Uterus (tissue), 4 donors: Measurements from ENCODE around the gene ELF5. TPM values are rescaled to one million over a fixed set of nuclear protein-coding genes. Genes with fewer than 3 reads are reported as not detected.

Experiments
- DNase-seq, 2 donors: peaks; one replicate each; pipeline ENCODE4 v3.0.0-alpha.2; 2019 to 2020
- H3K27ac ChIP-seq, 2 donors: fragments of 200-600 bp; sonication (generic); 1 replicate in 1 of 2; 2 replicates in 1 of 2; pipeline ENCODE4 v1.5.1; 2016 to 2018
- H3K27me3 ChIP-seq, 2 donors: fragments of 200-600 bp; sonication (generic); one replicate each; pipeline ENCODE4 v1.5.1; 2018 to 2019; ENCODE audit warnings: control low read depth in 1 of 2
- H3K36me3 ChIP-seq, 2 donors: fragments of 200-600 bp; sonication (generic); one replicate each; pipeline ENCODE4 v1.5.1; 2019; ENCODE audit warnings: control low read depth in 1 of 2
- H3K4me1 ChIP-seq, 2 donors: fragments of 200-600 bp; sonication (generic); one replicate each; pipeline ENCODE4 v1.5.1; 2018 to 2019; ENCODE audit warnings: control low read depth in 1 of 2
- H3K4me3 ChIP-seq, 2 donors: fragments of 200-600 bp; sonication (generic); 1 replicate in 1 of 2; 2 replicates in 1 of 2; pipeline ENCODE4 v1.5.1; 2018 to 2019; ENCODE audit warnings: mild to moderate bottlenecking in 1 of 2
- H3K9me3 ChIP-seq, 2 donors: fragments of 200-600 bp; sonication (generic); one replicate each; pipeline ENCODE4 v1.5.1; 2019; ENCODE audit warnings: control low read depth in 1 of 2
- CTCF ChIP-seq, 4 experiments: fragments of 200-600 bp in 2 of 4; fragments of 450-650 bp in 2 of 4; sonication (generic) in 2 of 4; IDR thresholded peaks; one replicate each; pipeline ENCODE4 v1.5.1; 2016 to 2019; ENCODE audit warnings: antibody characterized with exemption in 4 of 4, mild to moderate bottlenecking in 2 of 4, moderate library complexity in 1 of 4
- POLR2A ChIP-seq, 2 donors: fragments of 450-650 bp; IDR thresholded peaks; one replicate each; pipeline ENCODE4 v1.6.1; 2016; ENCODE audit warnings: antibody characterized with exemption in 2 of 2, mild to moderate bottlenecking in 1 of 2, moderate library complexity in 1 of 2
- intact Hi-C: fragments of 100-400 bp; cut with DNase I; formaldehyde crosslinking; loops from one replicate; pipeline ENCODE4 v1.15.1; 2023; ENCODE audit warnings: low total_unique reads
- total RNA-seq, 4 donors: library from RNA; depleted of rRNA in 3 of 4; stranded (reverse); fragments of >200 nt in 3 of 4; gene quantifications; one replicate each; pipeline versions ENCODE4 v1.1.0 to v1.2.4, GENCODE V29; 2014 to 2023
- donor health status: DM: yes; HTN: yes; CAD: no.

The ELF5 gene
- total RNA-seq, 4 donors from 2014 or later = not detected

DNA sequence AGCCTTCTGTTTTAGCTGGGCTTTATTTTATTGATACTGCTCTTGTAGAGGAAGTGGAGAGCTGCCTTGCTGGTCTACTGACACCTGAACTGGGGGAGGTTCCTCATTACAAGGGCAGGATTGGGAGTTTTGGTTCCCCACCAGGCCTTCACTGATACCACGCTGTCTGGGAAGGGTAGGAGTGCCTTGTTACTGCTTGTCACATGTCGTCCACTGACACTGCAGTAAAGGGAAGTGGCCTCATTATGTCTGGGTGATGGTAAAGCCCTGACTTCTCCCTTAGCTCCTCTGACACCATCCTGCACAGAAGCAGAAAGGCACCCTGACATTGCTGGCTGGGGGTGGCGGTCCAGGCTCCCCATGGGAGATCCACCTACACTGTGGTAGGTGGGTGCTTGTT is 38.7 kb upstream of the ELF5 start:
- H3K9me3 ChIP-seq = no peaks in the 10 kb centered on the region
- H3K27me3 ChIP-seq = no peaks in the 10 kb centered on the region
- DNase-seq = no peak
- no peaks in the 10 kb centered on the region for H3K36me3 ChIP-seq
- no peaks in the 10 kb centered on the region for H3K4me1 ChIP-seq
- no peak overlapping the region for H3K27ac ChIP-seq
- intact Hi-C loops = no loop called here
- H3K4me3 ChIP-seq = no peak overlapping the region
- no peak for TF ChIP-seq CTCF (IDR thresholded peaks at IDR 0.05)
- TF ChIP-seq POLR2A (IDR thresholded peaks at IDR 0.05) = no peak

DNA sequence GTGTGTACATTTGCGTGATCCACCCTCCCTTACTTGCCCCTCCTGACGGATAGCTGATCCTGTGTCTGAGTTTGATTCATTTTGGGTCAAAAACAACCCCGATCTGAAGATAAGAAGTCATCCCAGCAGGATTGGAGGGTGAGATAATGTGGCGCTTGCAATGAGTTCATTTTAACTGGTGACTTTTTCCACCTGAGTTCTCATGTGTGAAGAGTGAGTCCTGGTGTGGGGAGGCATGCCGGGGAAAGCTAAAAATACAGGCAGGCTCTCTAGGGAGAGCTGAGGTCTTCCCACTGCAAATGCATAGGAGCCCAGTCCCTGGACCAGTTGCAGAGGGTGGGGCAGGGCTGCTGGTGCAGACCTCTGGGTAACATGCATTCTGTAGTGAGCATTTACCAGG is 35.7 kb upstream of the ELF5 start:
- Histone ChIP-seq H3K4me1 (no peaks in the 10 kb centered on the region), H3K27ac (no peak overlapping the region), H3K4me3 (no peak overlapping the region), H3K36me3 (no peaks in the 10 kb centered on the region), H3K9me3 (no peaks in the 10 kb centered on the region), H3K27me3 (no peaks in the 10 kb centered on the region)
- no peak for DNase-seq
- intact Hi-C loops = no loop called here
- TF ChIP-seq POLR2A (IDR thresholded peaks at IDR 0.05) = no peak
- no peak for TF ChIP-seq CTCF (IDR thresholded peaks at IDR 0.05)

DNA sequence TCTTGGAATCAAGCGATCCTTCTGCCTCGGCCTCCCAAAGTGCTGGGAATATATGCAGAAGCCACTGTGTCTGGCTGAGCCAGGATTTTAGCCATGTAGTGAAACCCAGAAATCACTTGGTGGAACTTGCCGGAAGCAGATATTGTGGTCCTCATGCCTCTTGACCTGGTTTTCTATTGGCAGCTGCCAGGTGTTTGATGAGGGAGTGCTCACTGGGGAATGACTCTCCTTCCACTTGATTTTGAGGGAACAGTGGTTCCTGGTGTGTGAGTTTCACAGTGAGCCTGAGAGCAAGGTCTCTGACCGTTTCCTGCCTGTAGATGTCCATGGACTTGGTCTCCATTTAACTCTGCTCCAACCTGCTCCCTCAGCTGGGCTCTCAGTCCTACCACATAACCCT is 34.7 kb upstream of the ELF5 start:
- DNase-seq = no peak
- Histone ChIP-seq H3K4me3 (no peak overlapping the region), H3K27ac (no peak overlapping the region), H3K9me3 (no peaks in the 10 kb centered on the region), H3K4me1 (no peaks in the 10 kb centered on the region), H3K36me3 (no peaks in the 10 kb centered on the region), H3K27me3 (no peaks in the 10 kb centered on the region)
- TF ChIP-seq POLR2A (IDR thresholded peaks at IDR 0.05) (no peak), CTCF (IDR thresholded peaks at IDR 0.05) (no peak)
- intact Hi-C loops = no loop called here

DNA sequence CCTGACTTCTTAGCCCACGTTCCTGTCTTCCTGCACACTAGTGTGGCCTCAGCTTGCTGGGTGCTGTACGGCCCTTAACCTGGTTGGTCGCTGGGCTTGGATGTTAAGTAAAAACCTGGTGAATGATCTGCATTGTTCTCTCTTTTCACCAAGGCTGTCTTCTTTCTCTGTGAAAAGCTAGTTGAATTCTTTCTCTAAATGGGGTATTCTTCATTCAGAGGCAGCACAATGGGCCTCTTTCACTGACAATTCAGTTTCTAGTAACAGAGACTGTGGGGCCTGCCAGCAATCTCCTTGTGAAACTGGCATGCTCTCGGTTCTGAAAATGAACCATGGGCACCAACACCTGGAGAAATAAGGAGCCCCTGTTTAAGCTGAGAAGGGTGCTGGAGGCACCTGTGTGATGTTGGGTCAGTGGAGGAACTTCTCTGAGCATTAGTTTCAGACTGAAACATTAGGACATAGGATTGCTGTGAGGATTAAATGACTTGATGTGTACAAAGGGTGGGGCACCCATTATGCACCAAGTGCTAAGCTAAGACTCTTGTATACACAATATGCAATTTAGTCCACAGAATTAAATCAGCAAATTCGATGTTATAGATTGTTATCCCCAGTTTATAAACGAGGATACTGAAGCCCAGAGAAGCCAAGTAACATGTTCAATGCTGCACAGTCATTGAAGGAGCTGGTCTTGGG is 33.1 kb upstream of the ELF5 start:
- Histone ChIP-seq H3K4me1 (no peaks in the 10 kb centered on the region), H3K27ac (no peak overlapping the region), H3K27me3 (no peaks in the 10 kb centered on the region), H3K36me3 (no peaks in the 10 kb centered on the region), H3K4me3 (no peak overlapping the region), H3K9me3 (no peaks in the 10 kb centered on the region)
- intact Hi-C loops = no loop called here
- DNase-seq = no peak
- TF ChIP-seq POLR2A (IDR thresholded peaks at IDR 0.05) (no peak), CTCF (IDR thresholded peaks at IDR 0.05) (no peak)

GRCh38 chr11:34542089-34542488 is 28.5 kb upstream of the ELF5 start:
- intact Hi-C loops = no loop called here
- no peak overlapping the region for H3K27ac ChIP-seq
- H3K36me3 ChIP-seq = no peaks in the 10 kb centered on the region
- no peak overlapping the region for H3K4me3 ChIP-seq
- no peaks in the 10 kb centered on the region for H3K9me3 ChIP-seq
- no peaks in the 10 kb centered on the region for H3K4me1 ChIP-seq
- TF ChIP-seq CTCF (IDR thresholded peaks at IDR 0.05) = no peak
- no peak for TF ChIP-seq POLR2A (IDR thresholded peaks at IDR 0.05)
- DNase-seq = no peak
- H3K27me3 ChIP-seq = no peaks in the 10 kb centered on the region
